H1 (cell line): ENCODE results near the gene CACNG6.

Source experiments
- CTCF ChIP-seq, 3 experiments: IDR thresholded peaks; 1 replicate in 2 of 3; 2 replicates in 1 of 3; pipeline versions ENCODE4 v1.5.1 to v1.6.1; 2011; ENCODE audit warnings: low read length in 3 of 3, mild to moderate bottlenecking in 3 of 3, inconsistent platforms in 2 of 3, low read depth in 1 of 3, moderate library complexity in 1 of 3; ENCODE audit not compliant: insufficient read depth in 1 of 3; ENCODE audit errors: control extremely low read depth in 1 of 3
- EZH2 ChIP-seq: fragments of 200-600 bp; sonication (generic); IDR thresholded peaks from 2 replicates; pipeline ENCODE4 v1.7.1; 2012; ENCODE audit warnings: low read depth, mild to moderate bottlenecking, moderate library complexity, low read length, inconsistent platforms; ENCODE audit not compliant: severe bottlenecking
- RFX5 ChIP-seq: IDR thresholded peaks from 2 replicates; pipeline ENCODE4 v1.6.1; 2011; ENCODE audit warnings: low read depth, low read length, improper control_type of control experiment, borderline replicate concordance
- TBP ChIP-seq: IDR thresholded peaks from 2 replicates; pipeline ENCODE4 v1.6.1; 2011; ENCODE audit warnings: low read depth, low read length, improper control_type of control experiment

GRCh38 chr19:53947624-53948023 is 43.8 kb upstream of the CACNG6 start:
- TF ChIP-seq TBP (no peak), CTCF (IDR thresholded peaks at IDR 0.05; ENCODE audit: control extremely low read depth in 1 of 3, insufficient read depth in 1 of 3, low read depth in 1 of 3, low read length in 3 of 3) (peak; percentile 32 to 74 (median 67)), RFX5 (no peak), EZH2 (no peak)
